ENCODE data around the gene RCOR1. TPM values are rescaled to one million over a fixed set of nuclear protein-coding genes. Genes with fewer than 3 reads are reported as not detected.
A peak's percentile ranks its signal among the peaks of the same experiment; 100 is the strongest.

RCOR1 gene
- polyA plus RNA-seq, 4 donors: 37.5 to 42.2 (median 40.7) TPM

DNA sequence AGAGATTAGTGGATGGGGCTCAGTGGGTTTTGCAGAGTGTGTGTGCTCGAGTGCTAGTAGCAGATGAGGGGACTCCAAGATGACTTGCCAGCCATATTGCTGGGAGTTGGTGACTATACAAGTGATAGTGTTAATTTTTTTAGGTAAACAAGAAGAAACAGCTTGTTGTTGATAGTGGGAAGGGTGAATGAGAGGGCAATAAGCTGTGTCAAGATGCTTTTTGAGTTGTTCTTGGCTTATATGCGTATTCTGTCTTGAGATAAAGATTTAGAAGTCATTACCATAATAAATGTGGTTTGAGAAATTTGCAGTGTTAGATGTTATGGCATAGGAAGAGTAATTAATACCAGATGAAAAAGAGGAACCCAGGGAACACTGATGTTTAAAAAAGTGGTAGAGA lies 75.3 kb downstream of the RCOR1 start:
- no peak for DNase-seq (ENCODE audit: low read depth in 4 of 4, low spot score in 3 of 4)

DNA sequence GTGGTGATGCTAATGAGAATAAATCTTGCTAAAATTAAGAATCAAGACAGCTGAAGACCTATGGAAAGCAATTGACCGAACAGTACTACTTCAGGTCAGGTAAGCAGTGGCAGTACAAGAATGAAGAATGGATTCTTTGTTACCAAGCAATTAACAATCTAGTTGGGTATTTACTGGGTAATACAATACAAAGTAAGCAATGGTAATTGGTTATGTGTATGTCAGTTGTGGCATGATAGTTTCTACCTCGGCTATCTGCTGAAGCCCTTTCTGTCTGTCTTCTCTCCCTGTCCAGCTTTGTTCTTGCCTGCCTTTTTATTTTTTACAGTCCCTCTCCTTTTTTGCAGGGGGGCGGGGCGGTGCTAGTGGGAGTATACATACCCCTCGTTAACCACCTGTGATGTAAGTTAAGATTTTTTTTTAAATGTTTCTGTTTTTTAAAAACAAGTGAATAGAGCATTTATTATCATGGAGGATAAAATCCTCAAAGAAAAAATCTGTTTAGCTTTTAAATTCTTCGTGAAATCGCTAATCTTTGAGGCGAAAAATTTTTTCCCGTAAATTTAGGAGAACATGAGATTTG lies 75.9 kb downstream of the RCOR1 start:
- no peak for DNase-seq (ENCODE audit: low read depth in 4 of 4, low spot score in 3 of 4)

DNA sequence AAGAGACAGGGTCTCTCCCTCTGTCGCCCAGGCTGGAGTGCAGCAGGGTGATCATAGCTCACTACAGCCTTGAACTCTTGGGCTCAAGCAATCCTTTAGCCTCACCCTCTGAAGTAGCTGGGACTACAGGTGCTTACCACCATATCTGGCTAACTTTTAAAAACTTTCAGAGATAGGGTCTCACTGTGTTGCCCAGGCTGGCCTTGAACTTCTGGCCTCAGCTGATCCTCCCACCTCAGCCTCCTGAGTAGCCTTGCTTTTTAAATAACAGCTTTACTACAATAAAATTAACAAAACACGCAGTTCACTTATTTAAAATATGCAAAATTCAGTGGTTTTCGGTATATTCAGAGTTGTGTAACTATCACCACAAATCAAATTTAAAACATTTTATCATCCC lies 79.0 kb downstream of the RCOR1 start:
- DNase-seq (ENCODE audit: low read depth in 4 of 4, low spot score in 3 of 4): no peak

DNA sequence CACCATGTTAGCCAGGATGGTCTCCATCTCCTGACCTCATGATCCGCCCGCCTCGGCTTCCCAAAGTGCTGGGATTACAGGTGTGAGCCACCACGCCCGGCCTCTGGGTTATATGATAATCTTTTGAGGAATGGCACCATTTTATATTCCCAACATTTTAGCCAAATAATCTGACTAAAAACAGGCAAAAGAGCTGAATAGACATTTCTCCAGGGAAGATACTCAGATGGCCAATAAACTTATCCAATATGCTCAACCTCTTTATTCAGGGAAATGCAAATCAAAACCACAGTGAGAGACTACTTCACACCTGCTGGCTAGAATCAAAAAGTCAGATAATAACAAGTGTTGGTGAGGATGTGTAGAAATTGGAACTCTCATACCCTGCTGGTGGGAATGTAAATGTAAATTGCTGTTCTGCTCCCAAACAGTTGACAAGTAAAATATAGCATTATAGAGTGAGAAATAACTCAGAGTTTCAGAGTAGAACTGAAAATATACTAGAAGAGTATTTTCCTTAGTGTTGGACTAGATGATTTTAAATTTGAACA lies 80.0 kb downstream of the RCOR1 start:
- no peak for DNase-seq (ENCODE audit: low read depth in 4 of 4, low spot score in 3 of 4)

DNA sequence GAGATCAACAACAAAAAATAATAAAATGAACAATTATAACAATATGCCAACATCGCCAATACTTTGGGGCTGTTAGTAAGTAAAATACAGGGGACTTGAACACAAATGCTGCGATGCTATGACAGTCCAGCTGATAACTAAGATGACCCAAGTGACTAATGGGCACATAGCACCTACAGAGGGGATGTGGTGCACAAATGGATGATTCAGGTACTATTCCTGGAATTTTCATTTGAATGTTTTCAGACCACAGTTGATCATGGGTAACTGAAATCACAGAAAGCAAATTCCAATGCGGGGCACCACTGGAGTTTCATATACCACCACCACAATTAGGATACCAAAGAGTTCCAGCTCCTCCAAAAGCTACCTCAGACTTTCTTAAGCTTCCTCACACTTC lies 82.9 kb downstream of the RCOR1 start:
- no peak for DNase-seq (ENCODE audit: low read depth in 4 of 4, low spot score in 3 of 4)

DNA sequence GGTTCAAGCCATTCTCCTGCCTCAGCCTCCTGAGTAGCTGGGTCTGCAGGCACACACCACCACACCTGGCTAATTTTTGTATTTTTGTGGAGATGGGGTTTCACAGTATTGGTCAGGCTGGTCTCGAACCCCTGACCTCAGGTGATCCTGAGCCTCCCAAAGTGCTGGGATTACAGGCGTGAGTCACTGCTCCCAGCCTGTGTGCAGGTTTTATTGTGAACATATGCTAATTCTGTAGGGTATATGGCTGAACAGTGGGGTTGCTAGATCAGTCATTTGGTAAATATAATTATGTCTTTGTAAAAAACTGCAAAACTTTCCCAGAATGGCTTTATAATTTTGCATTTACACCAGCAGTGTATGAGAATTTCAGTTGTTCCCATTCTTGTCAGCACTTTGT lies 85.9 kb downstream of the RCOR1 start:
- no peak for DNase-seq (ENCODE audit: low read depth in 4 of 4, low spot score in 3 of 4)

DNA sequence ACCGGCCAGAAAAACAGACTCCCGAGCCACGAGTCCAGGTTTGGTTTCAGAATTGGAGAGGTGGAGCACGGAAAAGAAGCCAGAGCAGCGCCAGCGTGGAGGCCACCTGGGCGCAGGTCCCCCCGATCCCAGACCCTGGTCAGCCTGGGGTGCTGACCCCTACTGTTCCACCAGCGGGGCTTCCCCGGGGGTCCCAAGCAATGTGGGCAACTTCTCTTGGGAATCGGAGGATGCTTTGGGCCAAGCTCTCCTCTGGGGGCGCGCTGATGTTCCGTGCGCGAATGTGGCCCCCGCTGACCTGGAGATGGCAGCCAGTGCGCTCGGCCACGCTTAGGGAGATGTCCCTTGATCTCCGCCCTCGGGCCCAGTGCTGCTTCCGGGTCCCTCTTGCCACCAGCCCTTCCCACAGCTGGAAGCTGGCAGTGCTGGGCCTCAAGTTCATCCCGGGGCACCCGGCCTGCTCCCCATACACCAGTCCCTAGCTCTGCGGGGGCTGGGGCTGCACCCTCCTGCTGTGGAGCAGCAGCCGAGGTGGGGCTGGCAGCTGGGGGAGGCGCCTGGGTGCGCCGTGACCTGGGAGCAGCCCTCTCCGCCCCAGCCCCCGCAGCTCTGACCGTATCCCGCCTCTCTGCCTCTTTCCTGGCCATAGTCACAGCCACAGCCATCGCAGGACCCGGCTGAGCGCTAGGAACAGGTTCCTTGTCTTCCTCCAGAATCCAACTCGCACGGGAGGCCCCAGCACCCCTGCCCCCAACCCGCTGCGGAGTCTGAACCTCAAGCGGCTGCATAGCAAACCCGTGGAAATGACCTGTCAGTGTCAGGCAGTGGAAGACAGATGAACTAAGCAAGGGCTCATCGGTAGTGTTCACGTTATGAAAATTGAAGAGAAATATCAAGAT lies 91.2 kb downstream of the RCOR1 start:
- DNase-seq (ENCODE audit: low read depth in 4 of 4, low spot score in 3 of 4): no peak

DNA sequence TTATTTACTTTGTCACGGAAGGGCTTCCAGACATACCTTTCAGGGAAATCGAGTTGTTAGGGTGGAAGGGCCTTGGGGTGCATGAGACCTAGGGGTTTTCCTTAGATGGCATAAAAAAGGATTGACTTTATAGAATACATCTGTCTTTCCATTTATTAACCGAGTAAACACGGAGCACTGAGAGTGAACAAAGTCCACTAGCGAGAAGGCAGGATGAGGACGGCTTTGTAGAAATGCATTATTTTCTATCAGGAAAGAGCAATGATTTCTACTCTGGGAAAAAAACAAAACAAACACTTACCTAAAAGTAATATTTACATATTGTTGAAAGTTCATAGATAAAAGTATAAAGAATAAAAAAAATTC lies 91.8 kb downstream of the RCOR1 start:
- DNase-seq (ENCODE audit: low read depth in 4 of 4, low spot score in 3 of 4): no peak

DNA sequence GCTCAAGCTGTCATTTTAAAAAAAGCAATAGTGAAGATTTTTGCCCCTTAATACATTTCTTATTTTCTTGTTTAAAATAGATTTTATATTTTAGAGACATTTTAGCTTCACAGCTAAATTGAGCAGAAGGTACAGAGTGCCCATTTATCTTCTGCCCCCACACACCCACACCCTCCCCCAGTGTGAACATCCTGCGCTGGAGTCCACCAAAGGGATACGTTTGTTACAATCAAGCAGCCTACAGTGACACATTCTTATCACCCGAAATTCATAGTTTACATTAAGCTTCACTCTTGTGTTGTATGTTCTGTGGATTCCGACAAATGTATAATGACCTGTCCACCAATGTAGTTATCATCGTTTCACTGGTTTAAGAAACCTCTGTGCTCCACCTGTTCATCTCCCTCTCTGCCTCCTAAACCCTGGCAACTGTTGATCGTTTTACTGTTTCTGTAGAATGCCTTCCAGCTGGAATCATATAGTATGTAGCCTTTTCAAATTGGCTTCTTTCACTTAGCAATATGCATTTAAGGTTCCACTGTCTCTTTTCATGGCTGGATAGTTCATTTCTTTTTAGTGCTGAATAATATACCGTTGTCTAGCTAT lies 93.8 kb downstream of the RCOR1 start:
- DNase-seq (ENCODE audit: low read depth in 4 of 4, low spot score in 3 of 4): no peak

DNA sequence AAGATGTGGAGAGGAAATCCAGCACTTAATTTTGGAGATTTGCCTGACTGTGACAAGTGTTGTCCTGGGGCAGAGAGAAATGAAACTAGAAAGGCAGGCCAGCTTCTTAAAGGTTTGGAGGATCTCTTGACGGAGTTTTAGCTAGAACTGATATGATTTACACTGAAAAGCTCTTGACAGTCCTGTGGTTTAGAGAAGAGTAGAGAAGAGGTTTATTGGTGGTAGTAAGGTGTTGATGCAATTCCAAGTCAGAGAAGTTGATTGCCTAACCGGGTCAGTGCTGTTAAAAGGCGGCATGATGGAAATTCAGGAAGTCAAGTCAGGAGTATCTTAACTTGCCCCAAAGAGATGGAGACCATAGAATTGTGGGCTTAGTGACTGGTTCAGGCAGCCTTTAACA lies 95.8 kb downstream of the RCOR1 start:
- no peak for DNase-seq (ENCODE audit: low read depth in 4 of 4, low spot score in 3 of 4)

DNA sequence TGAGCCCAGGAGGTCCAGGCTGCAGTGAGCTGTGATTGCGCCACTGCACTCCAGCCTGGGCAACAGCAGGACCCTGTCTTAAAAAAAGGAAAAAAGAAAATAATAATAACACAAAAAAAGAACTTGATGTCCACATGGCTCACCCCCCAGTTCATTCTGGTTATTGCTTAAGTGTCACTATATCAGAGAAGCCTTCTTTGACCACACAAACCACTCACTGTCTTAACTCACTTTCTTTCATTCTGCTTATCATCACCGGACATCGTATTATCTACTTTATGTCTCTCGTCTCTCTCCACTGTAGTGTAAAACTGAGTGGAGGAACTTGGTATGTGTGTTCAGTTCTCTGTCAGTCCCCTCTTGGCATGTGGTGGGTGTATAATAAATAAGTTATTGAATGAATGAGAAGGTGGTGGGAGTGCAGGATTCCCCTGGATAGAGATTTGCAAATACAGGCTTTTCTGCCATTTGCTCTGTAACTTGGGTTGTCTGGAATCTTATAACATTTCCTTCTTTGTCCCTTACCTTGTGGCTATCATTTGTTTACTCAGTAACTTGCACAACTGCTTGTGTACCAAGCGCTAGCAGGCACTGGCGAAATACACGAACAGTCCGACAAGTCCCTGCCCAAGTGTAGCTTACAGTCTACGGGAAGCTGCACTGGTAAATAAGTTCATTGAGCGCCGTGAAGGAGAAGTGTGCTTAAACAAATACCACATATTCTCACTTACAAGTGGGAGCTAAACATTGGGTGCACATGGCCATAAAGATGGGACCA lies 98.2 kb downstream of the RCOR1 start:
- DNase-seq (ENCODE audit: low read depth in 4 of 4, low spot score in 3 of 4): no peak

DNA sequence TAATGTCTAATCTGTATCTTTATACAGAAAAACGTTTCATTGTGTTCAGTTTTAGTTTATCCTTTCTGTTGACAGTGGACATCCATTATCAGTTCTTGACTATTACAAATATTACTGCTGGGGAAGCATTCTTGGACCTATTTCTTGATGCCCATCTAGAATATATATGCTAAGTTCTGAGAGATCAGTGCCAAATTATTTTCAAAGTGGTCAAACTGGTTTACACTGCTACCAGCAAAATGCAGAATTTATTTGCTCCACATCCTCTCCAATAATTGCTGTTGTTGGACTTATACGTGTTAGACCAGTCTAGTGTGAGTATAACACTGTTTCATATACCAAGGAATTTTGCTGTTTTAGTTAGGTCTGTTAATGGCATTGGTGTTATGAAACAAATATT lies 99.3 kb downstream of the RCOR1 start:
- DNase-seq (ENCODE audit: low read depth in 4 of 4, low spot score in 3 of 4): no peak

DNA sequence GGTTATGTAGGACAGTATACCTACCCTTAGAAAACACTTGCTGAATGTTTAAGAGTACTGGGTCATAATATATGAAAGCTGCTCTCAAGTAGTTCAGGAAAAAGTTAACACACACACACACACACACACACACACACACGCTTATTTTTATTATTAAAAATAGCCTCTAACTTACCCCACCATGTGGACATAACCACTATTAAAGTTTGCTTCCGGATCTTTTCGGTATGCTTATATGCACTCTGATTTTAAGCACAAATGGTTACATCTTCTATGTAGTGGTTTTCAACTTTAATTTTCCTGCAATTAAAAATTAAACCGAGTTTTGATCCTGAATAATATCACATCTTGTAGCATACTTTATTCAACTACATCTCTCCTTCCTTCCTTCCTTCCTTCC lies 99.9 kb downstream of the RCOR1 start:
- no peak for DNase-seq (ENCODE audit: low read depth in 4 of 4, low spot score in 3 of 4)

DNA sequence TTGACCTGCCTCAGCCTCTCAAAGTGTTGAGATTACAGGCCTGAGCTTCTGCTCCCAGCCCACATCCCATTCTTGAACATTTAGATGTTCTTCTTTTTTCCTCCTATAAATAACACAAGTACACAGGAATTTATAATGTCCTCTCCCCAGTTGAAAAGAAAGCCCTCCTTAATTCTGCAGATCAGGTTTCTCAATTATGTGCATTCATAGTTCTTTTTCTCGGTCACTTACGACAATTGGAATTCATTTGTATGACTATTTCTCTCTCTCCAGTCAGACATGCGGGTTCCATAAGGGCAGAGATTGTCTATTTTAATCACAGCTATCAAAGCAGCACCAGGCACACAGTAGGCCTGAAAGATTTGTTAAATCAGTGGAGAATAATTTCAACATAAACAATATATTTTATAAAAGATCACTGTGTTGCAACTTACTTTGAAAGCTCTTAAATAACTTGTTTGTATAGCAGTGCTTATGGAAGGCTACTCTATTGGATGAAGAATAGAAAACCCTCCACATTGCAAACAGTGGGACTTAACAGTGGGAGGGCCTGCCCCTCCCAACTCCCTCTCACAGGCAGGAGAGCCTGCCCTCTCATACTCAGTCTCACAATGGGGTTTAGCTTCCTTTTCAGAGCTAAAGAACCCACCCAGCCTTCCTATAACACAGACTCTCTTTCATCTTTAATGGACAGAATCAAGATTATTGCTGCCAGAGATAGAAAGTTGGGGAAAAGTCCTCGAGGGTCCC lies 100.7 kb downstream of the RCOR1 start:
- no peak for DNase-seq (ENCODE audit: low read depth in 4 of 4, low spot score in 3 of 4)

DNA sequence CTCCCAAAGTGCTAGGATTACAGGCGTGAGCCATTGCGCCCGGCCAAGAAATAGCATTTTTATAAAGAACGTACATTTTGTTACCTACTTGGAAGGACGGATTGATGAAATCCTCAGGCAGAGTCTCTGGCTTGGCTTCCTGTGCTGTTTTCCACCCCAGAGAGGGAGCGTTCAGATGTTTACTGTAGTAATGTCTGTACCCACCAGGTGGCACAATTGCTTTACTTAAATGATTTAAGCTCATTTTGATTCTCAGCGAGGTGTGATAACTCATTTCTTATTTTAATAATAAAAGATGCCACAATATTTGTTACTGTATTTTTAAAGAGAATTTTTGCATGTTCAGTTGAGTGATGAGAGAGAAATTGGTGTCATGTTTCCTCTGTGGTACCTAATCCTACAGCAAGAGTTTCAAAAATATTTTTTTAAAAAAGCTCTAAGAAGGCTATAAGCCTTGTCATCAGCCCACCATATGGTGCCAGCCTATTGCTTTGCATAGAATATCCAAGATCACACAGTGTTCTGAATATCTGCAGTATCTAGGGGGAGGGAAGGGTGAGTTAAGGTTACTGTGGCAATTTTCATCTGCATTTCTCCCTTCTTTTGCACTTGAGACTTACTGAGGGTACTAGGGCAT lies 102.2 kb downstream of the RCOR1 start:
- DNase-seq (ENCODE audit: low read depth in 4 of 4, low spot score in 3 of 4): peak; percentile 39 to 72 (median 55)

DNA sequence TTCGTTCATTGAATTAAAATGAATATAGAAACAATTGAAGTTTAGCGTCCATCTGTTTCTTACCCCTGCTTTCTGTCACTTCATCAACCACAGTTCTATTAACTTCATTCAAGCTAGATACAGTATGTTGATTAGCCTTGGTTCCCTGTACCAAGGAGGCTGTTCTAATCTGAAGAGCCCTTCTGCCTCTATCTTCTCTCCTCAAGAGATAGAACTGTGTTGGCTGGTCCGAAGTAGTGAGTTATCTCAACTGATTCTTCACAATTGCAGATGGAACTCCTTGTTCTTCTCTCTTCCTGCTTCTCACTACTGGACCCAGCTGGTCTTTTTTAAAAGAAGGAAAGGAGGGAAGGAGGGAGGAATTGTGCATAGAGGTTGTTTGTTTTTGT lies 102.7 kb downstream of the RCOR1 start:
- no peak for DNase-seq (ENCODE audit: low read depth in 4 of 4, low spot score in 3 of 4)

DNA sequence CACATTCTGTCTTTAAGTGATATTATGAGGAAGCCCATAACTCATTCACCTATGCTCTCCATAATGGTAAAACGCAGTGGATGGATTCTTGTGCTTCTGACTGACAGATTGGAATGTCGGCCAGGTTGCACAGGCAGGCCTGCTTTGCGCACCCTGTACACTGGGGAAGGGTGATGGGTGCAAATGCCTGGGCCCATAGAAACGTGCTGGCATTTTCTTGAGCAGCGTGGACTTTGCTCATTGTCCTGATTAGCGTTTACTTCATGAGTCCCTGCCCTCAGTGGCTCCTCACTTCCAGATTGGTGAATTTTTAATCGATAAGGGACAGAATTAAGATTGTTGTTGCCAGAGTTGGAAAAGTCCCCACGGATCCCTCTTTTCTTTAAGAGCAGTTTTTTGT lies 103.9 kb downstream of the RCOR1 start:
- DNase-seq (ENCODE audit: low read depth in 4 of 4, low spot score in 3 of 4): no peak

DNA sequence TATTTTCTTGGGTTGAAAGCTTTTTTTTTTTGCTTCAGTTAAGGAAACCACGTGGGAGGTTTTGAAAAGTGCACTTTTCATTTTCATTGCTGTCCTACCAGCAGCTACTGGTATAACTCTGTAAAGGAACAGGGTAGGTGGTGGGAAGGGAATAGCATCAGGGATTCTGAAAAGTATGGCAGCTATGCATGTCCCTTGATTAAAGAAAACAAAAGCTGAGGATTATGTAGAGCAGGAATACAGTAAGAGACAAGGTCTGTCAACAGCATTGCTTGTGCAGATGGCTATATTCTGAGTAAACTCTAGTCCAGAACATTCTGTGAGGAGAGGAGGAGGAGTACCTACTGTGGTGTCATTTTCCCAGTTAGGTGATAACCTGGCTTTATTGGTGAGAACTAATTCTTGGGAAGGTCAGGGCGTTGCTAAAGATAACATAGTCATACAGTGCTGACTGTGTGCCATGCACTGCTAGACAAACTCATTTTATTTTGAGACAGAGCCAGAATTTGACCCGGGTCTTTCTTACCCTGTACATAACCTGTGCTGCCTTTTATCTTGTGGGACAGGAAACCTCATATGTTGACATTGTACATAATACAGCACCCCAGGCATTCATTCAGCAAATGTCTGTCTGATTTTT lies 104.5 kb downstream of the RCOR1 start:
- no peak for DNase-seq (ENCODE audit: low read depth in 4 of 4, low spot score in 3 of 4)

DNA sequence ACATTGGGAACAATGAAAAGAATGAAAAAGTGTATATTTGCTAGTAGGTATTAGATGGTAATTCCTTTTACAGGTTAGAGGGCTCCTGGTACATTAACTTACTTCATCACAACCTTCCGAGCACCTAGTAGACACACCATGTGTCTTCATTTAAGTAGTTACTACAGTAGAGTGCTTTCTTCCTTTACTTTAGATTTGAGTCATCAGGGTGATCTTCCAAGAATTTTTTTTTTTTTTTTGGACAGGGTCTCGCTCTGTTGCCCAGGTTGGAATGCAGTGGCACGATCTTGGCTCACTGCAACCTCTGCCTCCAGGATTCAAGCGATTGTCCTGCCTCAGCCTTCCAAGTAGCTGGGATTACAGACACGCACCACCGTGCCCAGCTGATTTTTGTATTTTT lies 105.1 kb downstream of the RCOR1 start:
- no peak for DNase-seq (ENCODE audit: low read depth in 4 of 4, low spot score in 3 of 4)

Data from left renal pelvis (tissue), 4 donors.